HG03175 (cell line): ENCODE measurements around the gene RLN1.
A peak's percentile ranks its signal among the peaks of the same experiment; 100 is the strongest.
"Not testable (repeated sequence)": the region's sequence is repeated elsewhere in the genome, so short reads cannot be mapped to it uniquely, and the experiment has no call there.

Source experiments
- ATAC-seq: cut with Tn5 transposase; IDR thresholded peaks from one replicate; pipeline ENCODE4 v1.9.1; 2021; ENCODE audit warnings: mild to moderate bottlenecking, moderate library complexity; ENCODE audit not compliant: unreplicated experiment

Gene RLN1

GRCh38 chr9:5326187-5326586 lies 13.5 kb downstream of the RLN1 start:
- no peak for ATAC-seq

- ATAC-seq, result not testable (repeated sequence)
Observed at GRCh38 chr9:5321601-5322000, 18.1 kb downstream of the RLN1 start.

GRCh38 chr9:5321058-5321457 lies 18.6 kb downstream of the RLN1 start:
- no peak for ATAC-seq

- not testable (repeated sequence) for ATAC-seq
Observed at GRCh38 chr9:5316406-5316805, 23.3 kb downstream of the RLN1 start.

- ATAC-seq, result no peak
Observed at GRCh38 chr9:5315187-5315923, 24.3 kb downstream of the RLN1 start.

GRCh38 chr9:5310851-5311250 lies 28.8 kb downstream of the RLN1 start:
- ATAC-seq, result no peak

- no peak for ATAC-seq
Observed at GRCh38 chr9:5305741-5306140, 33.9 kb downstream of the RLN1 start.

- ATAC-seq, result peak; percentile 99
Observed at GRCh38 chr9:5303840-5304795, 35.6 kb downstream of the RLN1 start, which contains the start of gene RLN2. Gene RLN2, minus strand, starts transcription at chr9:5304716. Its CDS starts 136 bp downstream, at chr9:5304580.

GRCh38 chr9:5301544-5301943 lies 38.1 kb downstream of the RLN1 start:
- ATAC-seq, result no peak

- no peak for ATAC-seq
Observed at GRCh38 chr9:5292141-5292540, 47.5 kb downstream of the RLN1 start.

- ATAC-seq, result no peak
Observed at GRCh38 chr9:5288591-5288990, 51.1 kb downstream of the RLN1 start.

GRCh38 chr9:5286262-5286661 lies 53.4 kb downstream of the RLN1 start:
- no peak for ATAC-seq
